K562 (cell line): ENCODE results near the gene LRMDA.

ENCODE experiments used
- ELF4 ChIP-seq: fragments of 450-650 bp; formaldehyde crosslinking; IDR thresholded peaks from 2 replicates; pipeline ENCODE4 v1.4.0; 2022; ENCODE audit warnings: missing genetic modification characterization
- FOXA1 ChIP-seq: fragments of 450-650 bp; IDR thresholded peaks from 2 replicates; pipeline ENCODE4 v1.6.1; 2016; ENCODE audit warnings: mild to moderate bottlenecking, borderline replicate concordance
- GATA2 ChIP-seq: sonication (generic); formaldehyde crosslinking; IDR thresholded peaks from 2 replicates; pipeline ENCODE4 v1.4.0; 2020; ENCODE audit warnings: mild to moderate bottlenecking, missing genetic modification reagents
- HDGF ChIP-seq: fragments of 450-650 bp; IDR thresholded peaks from 2 replicates; pipeline ENCODE4 v1.6.1; 2016
- KDM1A ChIP-seq, 2 experiments: fragments of 450-650 bp; IDR thresholded peaks; 2 replicates each; pipeline ENCODE4 v1.6.1; 2016; ENCODE audit warnings: mild to moderate bottlenecking in 2 of 2
- MAFK ChIP-seq: IDR thresholded peaks from 2 replicates; pipeline ENCODE4 v1.6.1; 2011; ENCODE audit warnings: low read length, improper control_type of control experiment
- MTF1 ChIP-seq: fragments of 250-450 bp; sonication (Bioruptor Pico); IDR thresholded peaks from 2 replicates; pipeline ENCODE4 v1.9.0; 2021; ENCODE audit warnings: moderate library complexity, mild to moderate bottlenecking, inconsistent platforms, borderline replicate concordance
- RAD21 ChIP-seq, 2 experiments: fragments of 250-450 bp in 1 of 2; fragments of 450-650 bp in 1 of 2; sonication (Bioruptor Pico) in 1 of 2; formaldehyde crosslinking in 1 of 2; IDR thresholded peaks in 1 of 2; conservative IDR thresholded peaks in 1 of 2; 2 replicates each; pipeline versions ENCODE4 v1.4.0 to v1.8.0; 2020 to 2022; ENCODE audit warnings: mild to moderate bottlenecking in 2 of 2, moderate library complexity in 1 of 2
- TF ChIP-seq, protein P1 (sequence below): fragments of 250-450 bp; sonication (Bioruptor Pico); IDR thresholded peaks from 2 replicates; pipeline ENCODE4 v1.8.0; 2021; ENCODE audit warnings: mild to moderate bottlenecking, moderate library complexity
- TF ChIP-seq, protein P2 (sequence below): sonication (generic); formaldehyde crosslinking; IDR thresholded peaks from 2 replicates; pipeline ENCODE4 v1.8.0; 2022; ENCODE audit warnings: mild to moderate bottlenecking, missing genetic modification reagents
- TF ChIP-seq, protein P3 (sequence below): fragments of 150-350 bp; conservative IDR thresholded peaks from 2 replicates; pipeline ENCODE4 v1.6.1; 2014; ENCODE audit warnings: low read length
- TF ChIP-seq, protein P4 (sequence below): sonication (generic); formaldehyde crosslinking; IDR thresholded peaks from 2 replicates; pipeline ENCODE4 v1.8.1; 2023; ENCODE audit warnings: mild to moderate bottlenecking, missing genetic modification reagents, moderate library complexity
- TF ChIP-seq, protein P5 (sequence below), 3 experiments: IDR thresholded peaks in 2 of 3; conservative IDR thresholded peaks in 1 of 3; 2 replicates each; pipeline ENCODE4 v1.5.1; 2011 to 2012; ENCODE audit warnings: low read length in 3 of 3, mild to moderate bottlenecking in 3 of 3, control low read depth in 2 of 3, improper control_type of control experiment in 1 of 3, inconsistent platforms in 1 of 3, low read depth in 1 of 3, mixed read lengths in 1 of 3, moderate library complexity in 1 of 3; ENCODE audit not compliant: insufficient read depth in 2 of 3

DNA sequence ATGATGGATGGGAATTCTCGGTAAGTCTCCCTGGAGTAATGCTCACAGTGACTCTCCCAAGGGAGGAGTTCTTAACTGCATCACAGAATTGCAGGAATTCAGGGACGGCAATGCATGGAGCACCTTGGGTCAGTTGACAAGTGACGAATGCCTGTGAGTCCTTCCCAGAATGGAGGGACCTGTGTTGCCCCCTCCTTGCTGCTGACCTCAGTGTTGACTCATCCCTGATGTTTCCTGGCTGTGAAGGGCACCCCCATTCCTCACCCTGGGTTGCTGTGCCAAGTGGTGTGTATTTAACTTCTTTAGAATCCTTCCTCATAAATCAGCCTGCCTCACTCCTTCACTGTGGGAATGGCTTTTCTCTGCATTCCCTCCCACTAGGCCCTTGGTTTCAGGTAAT, 98.9 kb downstream of the LRMDA start:
- TF ChIP-seq, protein P1, sequence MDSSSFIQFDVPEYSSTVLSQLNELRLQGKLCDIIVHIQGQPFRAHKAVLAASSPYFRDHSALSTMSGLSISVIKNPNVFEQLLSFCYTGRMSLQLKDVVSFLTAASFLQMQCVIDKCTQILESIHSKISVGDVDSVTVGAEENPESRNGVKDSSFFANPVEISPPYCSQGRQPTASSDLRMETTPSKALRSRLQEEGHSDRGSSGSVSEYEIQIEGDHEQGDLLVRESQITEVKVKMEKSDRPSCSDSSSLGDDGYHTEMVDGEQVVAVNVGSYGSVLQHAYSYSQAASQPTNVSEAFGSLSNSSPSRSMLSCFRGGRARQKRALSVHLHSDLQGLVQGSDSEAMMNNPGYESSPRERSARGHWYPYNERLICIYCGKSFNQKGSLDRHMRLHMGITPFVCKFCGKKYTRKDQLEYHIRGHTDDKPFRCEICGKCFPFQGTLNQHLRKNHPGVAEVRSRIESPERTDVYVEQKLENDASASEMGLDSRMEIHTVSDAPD: no peak
- TF ChIP-seq HDGF (no peak), KDM1A (IDR thresholded peaks at IDR 0.05) (no peak), RAD21 (CRISPR knock-in tag; conservative IDR thresholded peaks at IDR 0.05 in 1 of 2, IDR thresholded peaks at IDR 0.05 in 1 of 2) (no peak), GATA2 (CRISPR knock-in tag) (no peak), MTF1 (CRISPR knock-in tag) (no peak), MAFK (no peak), ELF4 (CRISPR knock-in tag) (no peak), FOXA1 (no peak)
- TF ChIP-seq, protein P2, sequence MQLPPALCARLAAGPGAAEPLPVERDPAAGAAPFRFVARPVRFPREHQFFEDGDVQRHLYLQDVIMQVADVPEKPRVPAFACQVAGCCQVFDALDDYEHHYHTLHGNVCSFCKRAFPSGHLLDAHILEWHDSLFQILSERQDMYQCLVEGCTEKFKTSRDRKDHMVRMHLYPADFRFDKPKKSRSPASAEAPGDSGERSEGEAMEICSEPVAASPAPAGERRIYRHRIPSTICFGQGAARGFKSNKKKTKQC (CRISPR knock-in tag): no peak
- TF ChIP-seq, protein P3, sequence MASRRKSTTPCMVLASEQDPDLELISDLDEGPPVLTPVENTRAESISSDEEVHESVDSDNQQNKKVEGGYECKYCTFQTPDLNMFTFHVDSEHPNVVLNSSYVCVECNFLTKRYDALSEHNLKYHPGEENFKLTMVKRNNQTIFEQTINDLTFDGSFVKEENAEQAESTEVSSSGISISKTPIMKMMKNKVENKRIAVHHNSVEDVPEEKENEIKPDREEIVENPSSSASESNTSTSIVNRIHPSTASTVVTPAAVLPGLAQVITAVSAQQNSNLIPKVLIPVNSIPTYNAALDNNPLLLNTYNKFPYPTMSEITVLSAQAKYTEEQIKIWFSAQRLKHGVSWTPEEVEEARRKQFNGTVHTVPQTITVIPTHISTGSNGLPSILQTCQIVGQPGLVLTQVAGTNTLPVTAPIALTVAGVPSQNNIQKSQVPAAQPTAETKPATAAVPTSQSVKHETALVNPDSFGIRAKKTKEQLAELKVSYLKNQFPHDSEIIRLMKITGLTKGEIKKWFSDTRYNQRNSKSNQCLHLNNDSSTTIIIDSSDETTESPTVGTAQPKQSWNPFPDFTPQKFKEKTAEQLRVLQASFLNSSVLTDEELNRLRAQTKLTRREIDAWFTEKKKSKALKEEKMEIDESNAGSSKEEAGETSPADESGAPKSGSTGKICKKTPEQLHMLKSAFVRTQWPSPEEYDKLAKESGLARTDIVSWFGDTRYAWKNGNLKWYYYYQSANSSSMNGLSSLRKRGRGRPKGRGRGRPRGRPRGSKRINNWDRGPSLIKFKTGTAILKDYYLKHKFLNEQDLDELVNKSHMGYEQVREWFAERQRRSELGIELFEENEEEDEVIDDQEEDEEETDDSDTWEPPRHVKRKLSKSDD: no peak
- TF ChIP-seq, protein P4, sequence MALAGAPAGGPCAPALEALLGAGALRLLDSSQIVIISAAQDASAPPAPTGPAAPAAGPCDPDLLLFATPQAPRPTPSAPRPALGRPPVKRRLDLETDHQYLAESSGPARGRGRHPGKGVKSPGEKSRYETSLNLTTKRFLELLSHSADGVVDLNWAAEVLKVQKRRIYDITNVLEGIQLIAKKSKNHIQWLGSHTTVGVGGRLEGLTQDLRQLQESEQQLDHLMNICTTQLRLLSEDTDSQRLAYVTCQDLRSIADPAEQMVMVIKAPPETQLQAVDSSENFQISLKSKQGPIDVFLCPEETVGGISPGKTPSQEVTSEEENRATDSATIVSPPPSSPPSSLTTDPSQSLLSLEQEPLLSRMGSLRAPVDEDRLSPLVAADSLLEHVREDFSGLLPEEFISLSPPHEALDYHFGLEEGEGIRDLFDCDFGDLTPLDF (CRISPR knock-in tag): no peak
- TF ChIP-seq, protein P5, sequence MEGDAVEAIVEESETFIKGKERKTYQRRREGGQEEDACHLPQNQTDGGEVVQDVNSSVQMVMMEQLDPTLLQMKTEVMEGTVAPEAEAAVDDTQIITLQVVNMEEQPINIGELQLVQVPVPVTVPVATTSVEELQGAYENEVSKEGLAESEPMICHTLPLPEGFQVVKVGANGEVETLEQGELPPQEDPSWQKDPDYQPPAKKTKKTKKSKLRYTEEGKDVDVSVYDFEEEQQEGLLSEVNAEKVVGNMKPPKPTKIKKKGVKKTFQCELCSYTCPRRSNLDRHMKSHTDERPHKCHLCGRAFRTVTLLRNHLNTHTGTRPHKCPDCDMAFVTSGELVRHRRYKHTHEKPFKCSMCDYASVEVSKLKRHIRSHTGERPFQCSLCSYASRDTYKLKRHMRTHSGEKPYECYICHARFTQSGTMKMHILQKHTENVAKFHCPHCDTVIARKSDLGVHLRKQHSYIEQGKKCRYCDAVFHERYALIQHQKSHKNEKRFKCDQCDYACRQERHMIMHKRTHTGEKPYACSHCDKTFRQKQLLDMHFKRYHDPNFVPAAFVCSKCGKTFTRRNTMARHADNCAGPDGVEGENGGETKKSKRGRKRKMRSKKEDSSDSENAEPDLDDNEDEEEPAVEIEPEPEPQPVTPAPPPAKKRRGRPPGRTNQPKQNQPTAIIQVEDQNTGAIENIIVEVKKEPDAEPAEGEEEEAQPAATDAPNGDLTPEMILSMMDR (IDR thresholded peaks at IDR 0.05 in 2 of 3, conservative IDR thresholded peaks at IDR 0.05 in 1 of 3; ENCODE audit: insufficient read depth in 2 of 3, low read depth in 1 of 3, low read length in 3 of 3): no peak
